ENCODE results near the gene DPYD. TPM values are rescaled to one million over a fixed set of nuclear protein-coding genes. Genes with fewer than 3 reads are reported as not detected.

Gene DPYD
- total RNA-seq, 1 donor from 2014 or later: 41.2 TPM

GRCh38 chr1:97632776-97633175 is 288.1 kb downstream of the DPYD start:
- intact Hi-C loops (cut with micrococcal nuclease): no loop called here

DNA sequence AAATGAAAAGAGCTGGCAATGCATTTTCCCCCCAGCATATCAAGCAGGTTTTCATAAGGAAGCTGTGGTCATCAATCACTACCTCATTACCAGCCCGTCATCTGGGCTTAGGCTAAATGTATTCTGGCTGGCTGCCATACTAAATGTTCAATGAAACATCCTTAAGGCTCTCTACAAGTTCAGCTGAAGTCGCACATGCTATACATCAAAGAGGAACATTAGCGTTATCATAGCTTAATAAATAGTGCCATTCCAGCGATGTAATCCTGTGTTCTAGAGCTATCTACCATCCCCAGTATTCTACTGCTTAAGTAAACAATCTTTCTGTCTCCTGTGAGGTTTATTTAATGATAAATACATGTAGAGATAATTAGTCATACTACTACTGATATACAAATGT is 288.8 kb downstream of the DPYD start:
- intact Hi-C loops (cut with micrococcal nuclease): no loop called here

- intact Hi-C loops (cut with micrococcal nuclease): no loop called here
Measured at GRCh38 chr1:97630948-97631347, 289.9 kb downstream of the DPYD start.

GRCh38 chr1:97630281-97630680 is 290.6 kb downstream of the DPYD start:
- intact Hi-C loops (cut with micrococcal nuclease): no loop called here

DNA sequence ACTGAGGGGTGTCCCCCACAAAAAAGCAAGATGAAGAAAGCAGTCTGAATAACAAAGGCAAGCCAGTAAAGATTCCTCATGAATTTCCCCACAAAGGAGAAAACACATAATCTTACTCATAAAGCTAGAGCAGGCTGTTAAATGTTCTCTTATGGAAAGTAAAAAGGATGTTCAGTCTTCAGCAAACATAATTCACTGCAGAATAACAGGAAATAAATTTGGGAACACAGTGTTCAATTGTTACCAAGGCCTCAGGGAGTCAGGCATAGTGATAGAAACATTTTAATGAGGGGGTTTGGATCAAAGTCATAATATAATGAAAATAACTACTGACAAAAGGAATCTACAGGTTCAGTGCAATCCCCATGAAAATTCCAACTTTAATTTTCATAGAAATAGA is 297.6 kb downstream of the DPYD start:
- intact Hi-C loops (cut with micrococcal nuclease): no loop called here

- intact Hi-C loops (cut with micrococcal nuclease): no loop called here
Measured at GRCh38 chr1:97621955-97622354, 298.9 kb downstream of the DPYD start.

- intact Hi-C loops (cut with micrococcal nuclease): no loop called here
Measured at GRCh38 chr1:97619706-97620105, 301.1 kb downstream of the DPYD start.

- intact Hi-C loops (cut with micrococcal nuclease): no loop called here
Measured at GRCh38 chr1:97610748-97611147, 310.1 kb downstream of the DPYD start.

- intact Hi-C loops (cut with micrococcal nuclease): no loop called here
Measured at GRCh38 chr1:97610102-97610501, 310.7 kb downstream of the DPYD start.

DNA sequence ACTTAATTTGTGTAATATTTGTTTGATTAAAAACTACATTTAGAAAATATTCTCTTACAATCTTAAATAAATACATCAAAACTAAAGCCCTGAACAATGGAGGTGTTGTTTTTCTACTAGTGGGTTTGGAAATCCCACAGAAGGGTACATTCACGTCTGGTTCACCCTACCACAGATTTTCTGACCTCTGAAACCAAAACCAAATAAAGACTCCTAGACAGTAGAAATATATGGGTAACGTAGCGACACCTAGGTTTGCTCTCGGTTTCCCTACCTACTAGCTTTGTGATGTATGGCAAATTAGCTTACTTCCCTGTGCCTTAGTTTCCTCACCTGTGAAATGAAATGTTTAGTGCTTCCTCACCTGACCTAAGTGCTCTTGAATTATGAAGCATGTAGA is 312.6 kb downstream of the DPYD start:
- intact Hi-C loops (cut with micrococcal nuclease): no loop called here

DNA sequence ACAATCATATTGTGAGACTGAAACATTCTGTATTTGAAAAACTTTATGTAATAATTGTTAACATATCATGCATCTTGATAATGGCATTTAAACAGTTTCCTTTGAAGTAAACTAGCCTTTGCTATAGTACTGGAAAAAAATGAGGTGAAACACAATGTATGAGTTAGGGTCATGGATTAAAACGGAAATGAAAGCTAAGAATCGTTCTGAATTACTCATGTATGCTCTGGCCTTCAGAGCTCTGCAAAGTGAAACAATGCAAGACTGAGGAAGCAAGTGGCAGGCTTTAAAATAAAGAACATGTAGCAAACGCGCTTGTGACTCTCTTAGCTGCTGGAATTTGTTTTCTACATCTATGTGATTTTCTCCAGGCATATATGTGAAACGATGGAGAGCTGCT is 317.1 kb downstream of the DPYD start:
- intact Hi-C loops (cut with micrococcal nuclease): no loop called here

- intact Hi-C loops (cut with micrococcal nuclease): no loop called here
Measured at GRCh38 chr1:97603218-97603617, 317.6 kb downstream of the DPYD start.

GRCh38 chr1:97599447-97599846 is 321.4 kb downstream of the DPYD start:
- intact Hi-C loops (cut with micrococcal nuclease): no loop called here

DNA sequence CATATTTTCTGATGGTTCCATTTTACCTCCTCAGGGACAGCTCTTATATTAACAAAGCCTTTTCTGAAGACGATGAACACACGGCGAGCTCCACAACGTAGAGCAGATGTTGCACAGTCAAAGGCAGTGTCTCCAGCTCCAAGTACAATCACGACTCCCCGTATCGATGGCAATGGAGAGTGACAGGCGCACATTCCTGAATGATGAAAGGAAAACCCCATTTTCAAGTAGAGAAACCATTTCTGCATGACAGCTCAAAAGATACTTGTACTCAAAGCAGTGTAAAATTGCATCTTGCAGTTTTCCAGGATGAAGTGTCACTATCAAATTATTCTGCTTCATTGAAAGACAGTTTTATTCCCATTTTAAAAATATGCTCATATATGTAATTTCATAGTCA is 327.6 kb downstream of the DPYD start:
- intact Hi-C loops (cut with micrococcal nuclease): no loop called here

DNA sequence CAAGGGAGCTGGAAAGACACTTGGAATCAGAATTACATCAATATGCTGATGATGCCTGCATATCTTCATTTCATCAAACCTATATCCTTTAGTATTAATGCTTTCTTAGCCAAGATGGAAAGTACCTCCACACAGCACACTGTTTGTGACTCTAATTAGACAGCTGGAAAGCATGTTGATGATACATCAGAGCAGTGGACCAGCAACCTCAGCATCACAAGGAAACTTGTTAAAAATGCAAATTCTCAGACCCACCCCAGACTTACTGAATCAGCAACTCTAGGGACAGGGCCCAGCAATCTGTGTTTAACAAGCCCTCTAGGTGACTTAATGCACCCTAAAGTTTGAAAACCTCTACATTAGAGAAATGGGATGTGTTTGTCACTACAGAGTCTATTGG is 332.1 kb downstream of the DPYD start:
- intact Hi-C loops (cut with micrococcal nuclease): no loop called here

- intact Hi-C loops (cut with micrococcal nuclease): no loop called here
Measured at GRCh38 chr1:97581614-97582051, 339.2 kb downstream of the DPYD start.

DNA sequence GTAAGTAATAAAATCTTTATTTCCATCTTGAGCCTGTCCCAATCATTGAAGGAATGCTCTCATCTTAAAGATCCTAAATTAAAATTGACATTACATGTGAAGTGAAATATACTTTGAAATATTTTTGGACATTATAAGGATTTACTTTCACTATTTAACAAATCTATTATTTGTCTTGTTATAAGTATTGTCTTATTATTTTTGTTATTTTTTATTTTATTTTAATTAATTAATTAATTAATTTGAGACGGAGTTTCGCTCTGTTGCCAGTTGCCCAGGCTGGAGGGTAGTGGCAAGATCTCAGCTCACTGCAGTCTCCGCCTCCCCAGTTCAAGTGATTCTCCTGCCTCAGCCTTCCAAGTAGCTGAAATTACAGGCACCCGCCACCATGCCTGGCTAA is 343.2 kb downstream of the DPYD start:
- intact Hi-C loops (cut with micrococcal nuclease): no loop called here

DNA sequence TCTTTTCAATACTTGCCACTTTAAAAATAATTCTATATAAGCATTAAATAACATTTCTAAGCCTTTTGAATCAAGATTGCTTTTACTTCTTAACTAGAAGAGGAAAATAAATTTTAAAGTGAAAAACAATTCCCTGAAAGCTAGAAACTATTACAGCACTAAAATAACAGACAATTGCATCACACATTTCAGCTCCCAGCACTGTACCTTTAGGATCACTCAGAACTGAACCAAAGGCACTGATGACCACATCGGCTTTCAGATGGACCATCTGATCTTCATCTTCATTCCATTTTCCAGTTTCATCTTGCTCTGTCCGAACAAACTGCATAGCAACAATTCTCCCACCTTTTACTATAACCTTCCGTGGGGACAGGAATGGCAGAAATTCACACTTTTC is 347.3 kb downstream of the DPYD start:
- intact Hi-C loops (cut with micrococcal nuclease): no loop called here

DNA sequence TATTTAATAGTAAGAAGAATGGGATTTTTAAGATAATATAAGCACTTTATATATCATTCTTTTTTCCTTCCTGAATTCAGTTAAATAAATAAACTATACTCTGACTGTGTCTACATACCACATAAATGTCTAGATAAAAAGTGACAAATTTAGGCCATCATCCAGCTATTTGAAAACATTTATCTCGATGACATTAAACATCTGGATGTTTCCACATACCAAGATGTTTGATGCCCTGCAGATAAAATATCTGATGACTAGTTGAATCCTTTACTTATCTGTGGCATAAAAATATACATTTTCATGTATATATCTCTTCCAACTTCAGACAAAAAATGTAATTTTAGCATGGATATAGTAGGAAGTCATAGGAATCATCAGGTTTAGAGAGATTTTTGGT is 348.3 kb downstream of the DPYD start:
- intact Hi-C loops (cut with micrococcal nuclease): no loop called here

DNA sequence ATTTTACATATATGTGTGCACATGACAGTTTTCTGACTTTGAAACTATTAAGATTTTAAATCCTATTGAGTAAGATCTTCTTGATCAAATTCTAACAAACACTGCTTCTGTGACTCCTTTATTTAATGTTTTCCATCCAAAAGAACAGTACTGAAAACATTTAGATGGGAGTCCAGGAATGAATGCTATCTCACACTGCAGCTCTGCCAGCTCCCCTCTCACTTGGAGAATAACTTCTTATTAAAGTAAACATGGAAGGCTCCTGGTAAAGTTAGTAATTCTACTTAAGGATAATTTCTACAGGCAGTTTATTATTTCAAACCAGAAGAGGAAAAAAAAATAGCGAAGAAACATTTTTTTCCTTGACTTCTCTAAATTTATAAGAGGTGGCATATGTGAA is 349.1 kb downstream of the DPYD start:
- intact Hi-C loops (cut with micrococcal nuclease): no loop called here

DNA sequence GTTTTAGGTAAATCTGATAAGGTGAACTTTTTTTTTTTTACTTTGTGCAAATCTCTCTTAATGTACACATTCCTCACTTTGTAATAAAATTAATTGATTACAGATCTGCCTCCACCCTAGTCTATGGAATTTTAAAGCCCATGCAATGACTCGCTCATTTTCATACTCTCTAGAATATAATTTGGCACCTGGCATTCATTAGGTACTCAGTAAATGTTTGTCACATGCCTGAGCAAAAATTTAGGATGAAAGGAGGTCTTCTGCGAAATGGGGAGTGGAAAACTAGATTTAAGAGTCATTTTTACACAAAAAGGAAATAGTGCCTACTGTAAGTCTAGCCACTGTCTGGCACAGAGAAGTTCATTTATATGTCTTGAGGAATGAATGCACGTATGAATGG is 350.1 kb downstream of the DPYD start:
- intact Hi-C loops (cut with micrococcal nuclease): no loop called here

DNA sequence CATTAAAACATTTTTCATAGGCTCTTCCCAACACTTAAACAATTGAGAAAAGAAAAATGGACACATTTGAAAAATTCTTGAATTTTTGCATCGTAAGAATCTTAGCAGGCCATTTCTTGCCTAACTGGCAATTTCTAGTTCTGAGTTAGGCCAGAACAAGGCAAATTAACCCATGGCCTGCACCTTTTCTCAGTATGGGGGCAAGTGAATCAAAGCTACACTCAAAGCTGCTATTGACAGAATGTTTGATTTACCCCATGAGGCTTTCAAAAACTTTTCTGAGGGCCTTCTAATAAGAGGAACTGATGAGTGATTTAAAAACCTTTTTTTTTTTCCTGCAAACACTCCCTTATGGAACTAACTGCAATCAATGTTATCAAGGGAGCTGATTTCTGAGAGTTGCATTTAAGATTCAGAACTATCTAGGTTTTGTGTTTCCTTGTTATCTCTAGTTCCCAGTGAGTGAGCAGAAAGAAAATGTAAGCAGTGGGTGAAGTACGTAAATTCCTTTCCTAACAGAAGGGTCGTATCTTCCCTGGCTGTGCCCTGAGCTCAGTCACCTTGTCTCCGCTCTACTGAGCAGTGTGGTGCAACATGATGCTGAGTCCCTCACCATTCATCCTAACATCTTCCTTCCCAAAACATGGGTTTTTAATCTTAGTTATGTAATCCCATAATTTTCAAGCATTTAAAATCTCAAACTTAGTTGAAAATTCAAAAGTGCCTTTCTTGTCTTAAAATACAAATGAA is 353.7 kb downstream of the DPYD start:
- intact Hi-C loops (cut with micrococcal nuclease): no loop called here

DNA sequence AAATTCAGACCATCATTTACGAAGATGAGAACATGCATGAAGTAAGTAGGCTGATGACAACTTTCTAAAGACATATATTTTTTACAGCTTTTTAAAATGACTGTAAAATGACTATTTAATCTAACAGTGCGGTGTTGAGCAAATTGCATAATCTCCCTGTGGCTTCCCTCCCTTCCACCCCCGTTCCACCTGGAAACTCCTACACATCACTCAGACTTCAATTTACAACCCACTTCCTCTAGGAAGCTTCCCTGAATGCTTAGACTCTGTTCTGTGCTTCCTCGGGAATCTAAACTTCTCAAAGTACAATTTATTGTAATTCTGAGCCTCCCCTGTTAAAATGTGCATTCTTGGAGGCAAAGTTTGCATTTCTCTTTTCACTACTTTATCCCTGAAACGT is 354.9 kb downstream of the DPYD start:
- intact Hi-C loops (cut with micrococcal nuclease): no loop called here

- intact Hi-C loops (cut with micrococcal nuclease): no loop called here
Measured at GRCh38 chr1:97563926-97564325, 356.9 kb downstream of the DPYD start.

Measured in T-helper 1 cell treated with Interleukin-12 subunit alpha and Interleukin-12 subunit beta and Interleukin-4 antibody, amounts not matched to agents 30 ng/mL and 1 ng/mL, for 36 hours (primary cell).